Measurements from ENCODE around the gene REXO4. TPM values are rescaled to one million over a fixed set of nuclear protein-coding genes. Genes with fewer than 3 reads are reported as not detected.

Gene REXO4
- total RNA-seq, 4 donors from 2014 or later, result 21.5 to 26.0 (median 21.7) TPM

GRCh38 chr9:133359399-133360175 is 58.2 kb downstream of the REXO4 start:
- intact Hi-C loops (cut with DNase I), result no loop called here
- Histone ChIP-seq H3K27me3 (no peaks in the 10 kb centered on the region), H3K9me3 (no peaks in the 10 kb centered on the region), H3K4me3 (no peak overlapping the region), H3K36me3 (peaks cover 5 to 64% (median 18%) of the 10 kb centered on the region in 3 donors), H3K27ac (peak overlapping the region in 1 of 4 donors; percentile 21), H3K4me1 (peaks cover 27 to 85% (median 47%) of the 10 kb centered on the region in 3 donors)
- WGBS, 2 donors, result 42 to 59% methylated on average over 6 to 9 of the region's 20 CpGs
- DNase-seq, result no peak
- TF ChIP-seq CTCF (IDR thresholded peaks at IDR 0.05) (peak in 4 of 6 experiments; percentile 16 to 39 (median 22)), POLR2A (IDR thresholded peaks at IDR 0.05) (no peak)

GRCh38 chr9:133357656-133358055 is 60.2 kb downstream of the REXO4 start:
- TF ChIP-seq CTCF (IDR thresholded peaks at IDR 0.05), result no peak
- TF ChIP-seq POLR2A (IDR thresholded peaks at IDR 0.05), result no peak
- Histone ChIP-seq H3K9me3 (no peaks in the 10 kb centered on the region), H3K4me3 (peak overlapping the region in 2 of 4 donors; percentile 87 to 93), H3K27me3 (no peaks in the 10 kb centered on the region), H3K4me1 (peaks cover 23 to 70% (median 30%) of the 10 kb centered on the region in 3 donors), H3K36me3 (peaks cover 0 to 64% (median 15%) of the 10 kb centered on the region in 3 donors), H3K27ac (peak overlapping the region in 1 of 4 donors; percentile 91)
- 65 to 70% methylated on average over 9 to 10 of the region's 14 CpGs for WGBS, 2 donors
- no peak for DNase-seq
- intact Hi-C loops (cut with DNase I), result no loop called here

- peaks cover 9 to 64% (median 26%) of the 10 kb centered on the region in 3 donors for H3K36me3 ChIP-seq
- H3K4me1 ChIP-seq, result peaks cover 17 to 63% (median 20%) of the 10 kb centered on the region in 3 donors
- peak within 1 kb of the TSS; percentile 73 to 93 (median 82) for H3K4me3 ChIP-seq
- DNase-seq, result no peak
- no peaks in the 10 kb centered on the region for H3K9me3 ChIP-seq
- no peaks in the 10 kb centered on the region for H3K27me3 ChIP-seq
- WGBS, 2 donors, result 0% methylated on average over 1 of the region's 78 CpGs; no CpG with 5 or more reads in 1 of the 2 donors
- H3K27ac ChIP-seq, result peak within 1 kb of the TSS; percentile 76 to 91 (median 88)
- TF ChIP-seq POLR2A (IDR thresholded peaks at IDR 0.05) (peak in 2 of 4 donors; percentile 56 to 70), CTCF (IDR thresholded peaks at IDR 0.05) (peak in 2 of 6 experiments; percentile 11 to 16)
- intact Hi-C loops (cut with DNase I), result no loop called here
Measured at GRCh38 chr9:133356391-133357091, 61.3 kb downstream of the REXO4 start, which contains the start of the genes SURF1 and SURF2. TSS of gene SURF1 (minus strand) at chr9:133356487. CDS start at chr9:133356453, 34 bp downstream. TSS of gene SURF2 (plus strand) at chr9:133356550. CDS start at chr9:133356593, 43 bp downstream.

Other genes with a start within 250 kb of the REXO4 start
- not detected for gene OBP2B, start 208.8 kb downstream of the REXO4 start, total RNA-seq
- gene ABO, start 142.8 kb downstream of the REXO4 start, total RNA-seq, result 10 to 100 TPM in 2 of 4 donors, 1 to 10 TPM in 2; 3.4 to 48.8 (median 8.2) TPM
- 10 to 100 TPM; 14.5 to 28.6 (median 22.0) TPM for gene SURF6, start 81.8 kb downstream of the REXO4 start, total RNA-seq
- 10 to 100 TPM; 10.8 to 22.5 (median 15.9) TPM for gene MED22, start 69.9 kb downstream of the REXO4 start, total RNA-seq
- 1,000 to 10,000 TPM; 1,828 to 2,553 (median 2,363) TPM for gene RPL7A, start 69.8 kb downstream of the REXO4 start, total RNA-seq
- gene SURF1, start 61.5 kb downstream of the REXO4 start, total RNA-seq, result 10 to 100 TPM; 18.2 to 44.7 (median 32.0) TPM
- gene SURF2, start 61.5 kb downstream of the REXO4 start, total RNA-seq, result 10 to 100 TPM; 30.1 to 36.8 (median 33.6) TPM
- 100 to 1,000 TPM; 104 to 140 (median 117) TPM for gene SURF4, start 42.0 kb downstream of the REXO4 start, total RNA-seq
- gene STKLD1, start 41.6 kb downstream of the REXO4 start, total RNA-seq, result under 1 TPM in 1 of 4 donors, not detected in 3; 0.38 TPM
- gene ADAMTS13, start 4.4 kb upstream of the REXO4 start, total RNA-seq, result 1 to 10 TPM in 1 of 4 donors, under 1 TPM in 3; 0.21 to 2.5 (median 0.33) TPM
- gene CACFD1, start 42.0 kb upstream of the REXO4 start, total RNA-seq, result 10 to 100 TPM in 1 of 4 donors, 1 to 10 TPM in 3; 5.9 to 13.7 (median 9.1) TPM
- 1 to 10 TPM in 1 of 4 donors, under 1 TPM in 3; 0.42 to 1.1 (median 0.85) TPM for gene SLC2A6, start 61.1 kb upstream of the REXO4 start, total RNA-seq
- not detected for gene MYMK, start 106.9 kb upstream of the REXO4 start, total RNA-seq
- gene ADAMTSL2, start 116.7 kb upstream of the REXO4 start, total RNA-seq, result 1 to 10 TPM; 1.1 to 2.1 (median 1.4) TPM
- not detected for gene FAM163B, start 191.4 kb upstream of the REXO4 start, total RNA-seq
- gene DBH, start 218.4 kb upstream of the REXO4 start, total RNA-seq, result not detected

Data from esophagus squamous epithelium (tissue), 5 donors.